ENCODE results near the gene USH1G. TPM values are rescaled to one million over a fixed set of nuclear protein-coding genes. Genes with fewer than 3 reads are reported as not detected.

USH1G gene
- total RNA-seq, 1 donor from 2014 or later: not detected

DNA sequence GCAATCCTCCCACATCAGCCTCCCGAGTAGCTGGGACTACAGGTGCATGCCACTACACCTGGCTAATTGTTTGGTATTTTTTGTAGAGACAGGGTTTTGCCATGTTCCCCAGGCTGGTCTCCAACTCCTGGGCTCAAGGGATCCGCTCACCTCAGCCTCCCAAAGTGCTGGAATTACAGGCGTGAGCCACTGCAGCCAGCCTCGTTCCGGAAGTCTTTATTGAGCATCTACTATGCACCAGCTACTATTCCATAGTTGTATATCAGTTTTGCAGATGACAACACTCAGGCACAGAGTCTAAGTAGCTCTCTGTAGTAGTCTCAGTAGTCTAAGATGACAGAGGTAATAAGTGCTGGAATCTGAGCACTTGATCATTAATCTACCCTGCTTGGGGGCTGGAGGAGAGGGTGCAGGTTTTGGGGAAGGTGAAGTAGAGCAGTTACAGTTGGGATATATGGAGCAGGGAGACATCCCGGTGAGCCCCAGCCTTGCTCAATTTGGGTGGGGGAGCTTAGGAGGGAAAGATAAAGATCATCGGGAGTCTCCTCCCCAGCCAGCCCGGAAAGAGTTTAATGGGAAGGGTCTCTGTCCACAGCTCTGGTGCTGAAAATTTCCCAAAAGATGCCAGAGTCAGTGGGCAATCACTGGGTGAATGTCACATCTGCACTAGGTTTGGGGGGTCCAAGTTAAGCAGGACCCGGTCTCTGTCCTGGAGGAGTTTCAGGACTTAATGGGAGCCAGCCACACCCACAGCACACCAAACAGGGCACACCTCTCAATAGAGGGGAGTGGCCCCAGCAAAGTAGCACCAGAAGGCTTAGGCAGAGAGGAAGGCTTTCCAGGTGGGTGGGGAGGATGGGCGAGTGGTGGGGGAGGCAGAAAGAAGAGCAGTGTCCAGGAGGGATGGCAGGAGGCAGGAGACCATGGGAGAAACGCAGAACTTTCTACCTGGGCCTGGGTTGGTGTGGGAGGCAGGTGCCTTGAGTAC lies 14.3 kb upstream of the USH1G start:
- H3K4me3 ChIP-seq (ENCODE audit: low read depth, low read length): no peak overlapping the region
- TF ChIP-seq, protein P1, sequence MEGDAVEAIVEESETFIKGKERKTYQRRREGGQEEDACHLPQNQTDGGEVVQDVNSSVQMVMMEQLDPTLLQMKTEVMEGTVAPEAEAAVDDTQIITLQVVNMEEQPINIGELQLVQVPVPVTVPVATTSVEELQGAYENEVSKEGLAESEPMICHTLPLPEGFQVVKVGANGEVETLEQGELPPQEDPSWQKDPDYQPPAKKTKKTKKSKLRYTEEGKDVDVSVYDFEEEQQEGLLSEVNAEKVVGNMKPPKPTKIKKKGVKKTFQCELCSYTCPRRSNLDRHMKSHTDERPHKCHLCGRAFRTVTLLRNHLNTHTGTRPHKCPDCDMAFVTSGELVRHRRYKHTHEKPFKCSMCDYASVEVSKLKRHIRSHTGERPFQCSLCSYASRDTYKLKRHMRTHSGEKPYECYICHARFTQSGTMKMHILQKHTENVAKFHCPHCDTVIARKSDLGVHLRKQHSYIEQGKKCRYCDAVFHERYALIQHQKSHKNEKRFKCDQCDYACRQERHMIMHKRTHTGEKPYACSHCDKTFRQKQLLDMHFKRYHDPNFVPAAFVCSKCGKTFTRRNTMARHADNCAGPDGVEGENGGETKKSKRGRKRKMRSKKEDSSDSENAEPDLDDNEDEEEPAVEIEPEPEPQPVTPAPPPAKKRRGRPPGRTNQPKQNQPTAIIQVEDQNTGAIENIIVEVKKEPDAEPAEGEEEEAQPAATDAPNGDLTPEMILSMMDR (conservative IDR thresholded peaks at IDR 0.05; ENCODE audit: low read depth, low read length): no peak
- DNase-seq (ENCODE audit: low read depth): no peak

DNA sequence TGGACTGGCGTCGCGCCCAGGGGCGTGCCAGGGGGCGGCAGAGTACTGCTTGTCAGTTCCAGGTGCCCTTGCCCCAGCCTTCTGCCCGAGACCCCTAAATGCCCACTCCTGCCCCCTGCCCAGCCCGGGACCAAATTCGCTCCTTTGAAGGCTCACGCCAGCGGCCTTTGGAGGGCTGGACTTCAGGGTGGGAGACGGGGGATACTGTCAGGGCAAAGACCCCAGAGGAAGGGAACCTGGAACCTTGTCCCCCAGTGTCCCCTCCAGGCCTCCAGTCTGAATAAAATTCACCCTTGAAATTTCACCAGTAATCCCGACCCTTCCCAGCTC lies 13.4 kb upstream of the USH1G start:
- no peak overlapping the region for H3K4me3 ChIP-seq (ENCODE audit: low read depth, low read length)
- TF ChIP-seq, protein P1 (conservative IDR thresholded peaks at IDR 0.05; ENCODE audit: low read depth, low read length): no peak
- DNase-seq (ENCODE audit: low read depth): no peak

DNA sequence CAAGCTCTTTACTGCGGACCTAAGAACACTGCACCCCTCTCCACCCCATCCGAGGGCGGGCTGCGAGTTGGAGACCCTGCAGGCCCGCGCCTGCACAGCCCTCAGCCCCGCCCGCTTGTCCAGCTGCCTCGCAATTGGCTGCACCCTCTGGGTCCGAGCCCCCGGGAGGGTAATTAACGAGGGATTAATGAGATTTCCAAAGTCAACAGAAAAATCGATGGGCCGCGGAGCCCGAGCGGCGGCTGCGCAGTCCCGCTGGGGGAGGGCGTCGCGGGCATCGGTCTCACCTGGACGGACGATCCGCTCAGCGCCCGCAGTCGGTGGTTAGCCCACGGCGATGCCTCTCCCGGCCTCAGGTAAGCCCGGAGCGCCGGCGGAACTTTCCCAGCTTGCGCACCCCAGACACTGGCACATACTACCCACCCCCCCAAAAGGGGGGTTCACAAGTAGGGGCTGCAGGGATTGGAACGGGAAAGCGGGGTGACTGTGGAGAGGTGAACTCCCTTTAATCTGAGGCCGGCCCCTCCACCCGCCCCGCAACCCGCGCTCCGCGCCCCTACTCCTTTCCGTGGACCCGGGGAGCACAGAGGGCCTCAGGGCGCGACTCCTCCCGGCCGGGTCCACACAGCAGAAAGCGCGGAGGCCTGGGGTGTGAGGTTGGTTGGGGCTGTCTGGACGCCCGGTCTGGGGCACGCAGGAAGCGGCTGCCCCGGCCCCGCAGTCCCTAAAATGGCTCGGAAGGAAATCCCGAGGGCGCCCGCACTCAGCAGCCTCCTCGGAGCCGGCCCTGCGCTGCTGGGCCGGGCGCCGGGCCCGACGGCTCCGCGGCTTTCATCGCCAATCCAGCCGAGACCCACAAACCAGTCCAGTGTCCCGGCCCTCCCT lies 12.8 kb upstream of the USH1G start, which contains the start of gene OTOP3:
Gene OTOP3 (plus strand): TSS at position 314 of the 885 bp plus-strand sequence. CDS start 24 bp downstream, at position 338.
- TF ChIP-seq, protein P1 (conservative IDR thresholded peaks at IDR 0.05; ENCODE audit: low read depth, low read length): no peak
- no peak for DNase-seq (ENCODE audit: low read depth)

DNA sequence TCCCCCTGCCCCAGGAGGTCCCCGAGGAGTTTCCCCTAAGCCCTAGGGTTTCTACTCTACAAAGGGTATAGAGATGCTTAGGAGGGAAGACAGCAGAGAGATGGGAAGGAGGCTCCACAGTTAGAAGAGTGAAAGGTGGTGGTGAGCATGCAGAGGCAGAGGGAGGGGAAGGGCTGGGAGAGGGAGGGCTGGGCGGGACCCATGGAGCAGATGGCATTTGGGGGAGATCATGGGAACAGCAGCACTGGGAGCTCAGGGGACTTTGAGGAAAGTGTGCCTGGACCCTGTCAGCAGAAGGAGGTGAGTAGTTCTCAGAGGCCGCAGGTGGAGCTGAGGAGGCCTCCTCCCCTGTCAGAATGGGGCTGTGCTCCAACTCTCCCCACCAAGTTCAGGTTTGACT lies 12.0 kb upstream of the USH1G start:
- no peak for DNase-seq (ENCODE audit: low read depth)
- TF ChIP-seq, protein P1 (conservative IDR thresholded peaks at IDR 0.05; ENCODE audit: low read depth, low read length): no peak
- no peak overlapping the region for H3K4me3 ChIP-seq (ENCODE audit: low read depth, low read length)

More for the DNA sequence above, 12.8 kb upstream of the USH1G start, which contains the start of gene OTOP3:
- H3K4me3 ChIP-seq (ENCODE audit: low read depth, low read length): no peak within 1 kb of the TSS

DNA sequence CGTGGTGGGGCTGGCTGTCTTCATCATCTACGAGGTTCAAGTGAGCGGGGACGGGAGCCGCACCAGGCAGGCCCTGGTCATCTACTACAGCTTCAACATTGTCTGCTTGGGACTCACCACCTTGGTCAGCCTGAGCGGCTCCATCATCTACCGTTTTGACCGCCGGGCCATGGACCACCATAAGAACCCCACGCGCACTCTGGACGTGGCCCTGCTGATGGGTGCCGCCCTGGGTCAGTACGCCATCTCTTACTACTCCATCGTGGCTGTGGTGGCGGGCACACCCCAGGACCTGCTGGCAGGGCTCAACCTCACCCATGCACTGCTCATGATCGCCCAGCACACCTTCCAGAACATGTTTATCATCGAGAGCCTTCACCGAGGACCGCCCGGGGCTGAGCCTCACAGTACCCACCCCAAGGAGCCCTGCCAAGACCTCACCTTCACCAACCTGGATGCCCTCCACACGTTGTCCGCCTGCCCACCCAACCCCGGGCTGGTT lies 7.5 kb upstream of the USH1G start:
- TF ChIP-seq, protein P1 (conservative IDR thresholded peaks at IDR 0.05; ENCODE audit: low read depth, low read length): no peak
- no peak overlapping the region for H3K4me3 ChIP-seq (ENCODE audit: low read depth, low read length)
- no peak for DNase-seq (ENCODE audit: low read depth)

DNA sequence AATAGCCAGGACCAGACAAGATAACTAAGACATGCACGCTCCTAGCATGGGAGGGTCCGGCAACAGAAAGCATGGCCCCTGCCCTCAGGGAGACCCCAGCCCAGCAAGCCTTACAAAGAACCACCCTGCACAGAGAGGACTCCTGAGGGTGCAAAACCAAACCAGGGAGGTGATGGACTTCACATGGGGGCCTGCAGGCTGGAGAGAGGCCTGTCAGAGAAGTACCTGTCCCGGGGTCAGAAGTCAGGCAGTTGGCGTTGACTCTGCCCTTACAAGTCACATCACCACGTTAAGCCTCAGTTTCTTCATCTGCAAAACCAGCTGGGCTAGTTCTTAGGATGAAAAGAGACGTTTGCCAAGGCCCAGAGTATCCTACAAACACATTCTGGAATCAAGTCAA lies 5.7 kb upstream of the USH1G start:
- no peak for DNase-seq (ENCODE audit: low read depth)
- no peak overlapping the region for H3K4me3 ChIP-seq (ENCODE audit: low read depth, low read length)
- TF ChIP-seq, protein P1 (conservative IDR thresholded peaks at IDR 0.05; ENCODE audit: low read depth, low read length): no peak
